GM21447 (cell line): ENCODE measurements around the gene AP2B1.
"Not testable (repeated sequence)": the region's sequence is repeated elsewhere in the genome, so short reads cannot be mapped to it uniquely, and the experiment has no call there.

Experiments used
- ATAC-seq: cut with Tn5 transposase; IDR thresholded peaks from one replicate; pipeline ENCODE4 v1.9.1; 2021; ENCODE audit not compliant: unreplicated experiment

Gene AP2B1

GRCh38 chr17:35694906-35695305, 107.8 kb downstream of the AP2B1 start:
- no peak for ATAC-seq

GRCh38 chr17:35695613-35696012, 108.5 kb downstream of the AP2B1 start:
- ATAC-seq = no peak

- ATAC-seq = no peak
Observed at GRCh38 chr17:35698800-35699199, 111.7 kb downstream of the AP2B1 start.

GRCh38 chr17:35700150-35700549, 113.0 kb downstream of the AP2B1 start:
- ATAC-seq = no peak

- no peak for ATAC-seq
Observed at GRCh38 chr17:35701491-35701890, 114.4 kb downstream of the AP2B1 start.

- not testable (repeated sequence) for ATAC-seq
Observed at GRCh38 chr17:35703308-35703707, 116.2 kb downstream of the AP2B1 start.

GRCh38 chr17:35705230-35705629, 118.1 kb downstream of the AP2B1 start:
- ATAC-seq = no peak

- ATAC-seq = no peak
Observed at GRCh38 chr17:35705705-35706104, 118.6 kb downstream of the AP2B1 start.

GRCh38 chr17:35708149-35708548, 121.0 kb downstream of the AP2B1 start:
- no peak for ATAC-seq

GRCh38 chr17:35708951-35709350, 121.8 kb downstream of the AP2B1 start:
- no peak for ATAC-seq

- no peak for ATAC-seq
Observed at GRCh38 chr17:35709874-35710273, 122.8 kb downstream of the AP2B1 start.

GRCh38 chr17:35710950-35711349, 123.8 kb downstream of the AP2B1 start:
- no peak for ATAC-seq

GRCh38 chr17:35713069-35713728, 126.1 kb downstream of the AP2B1 start:
- no peak for ATAC-seq

GRCh38 chr17:35714988-35715387, 127.9 kb downstream of the AP2B1 start:
- no peak for ATAC-seq

GRCh38 chr17:35715416-35715815, 128.3 kb downstream of the AP2B1 start:
- no peak for ATAC-seq

GRCh38 chr17:35716173-35716572, 129.1 kb downstream of the AP2B1 start:
- no peak for ATAC-seq

- no peak for ATAC-seq
Observed at GRCh38 chr17:35716897-35717465, 129.9 kb downstream of the AP2B1 start.

- ATAC-seq = no peak
Observed at GRCh38 chr17:35717475-35717874, 130.4 kb downstream of the AP2B1 start.

GRCh38 chr17:35723735-35724134, 136.6 kb downstream of the AP2B1 start:
- ATAC-seq = no peak

GRCh38 chr17:35725058-35725457, 137.9 kb downstream of the AP2B1 start:
- no peak for ATAC-seq

GRCh38 chr17:35725802-35726126, 138.6 kb downstream of the AP2B1 start:
- ATAC-seq = no peak

- ATAC-seq = no peak
Observed at GRCh38 chr17:35726127-35726952, 139.2 kb downstream of the AP2B1 start.
